CD14-positive monocyte (primary cell): Measurements from ENCODE around the gene PAK4. TPM values are rescaled to one million over a fixed set of nuclear protein-coding genes. Genes with fewer than 3 reads are reported as not detected.
A peak's percentile ranks its signal among the peaks of the same experiment; 100 is the strongest.

Experiments used
- DNase-seq, 3 donors: peaks; one replicate each; pipeline ENCODE4 v3.0.0-alpha.2; 2011 to 2022
- H2AFZ ChIP-seq: 2 replicates; pipeline ENCODE4 v1.6.0; 2012; ENCODE audit warnings: mild to moderate bottlenecking, low read depth, low read length, inconsistent platforms; ENCODE audit not compliant: insufficient read depth, poor library complexity, severe bottlenecking
- H3K27ac ChIP-seq, 2 donors: 1 replicate in 1 of 2; 2 replicates in 1 of 2; pipeline ENCODE4 v1.5.1; 2012 to 2013; ENCODE audit warnings: low read length in 2 of 2, control low read depth in 1 of 2, inconsistent platforms in 1 of 2, low read depth in 1 of 2, mild to moderate bottlenecking in 1 of 2
- H3K27me3 ChIP-seq, 2 donors: one replicate each; pipeline versions ENCODE4 v1.6.0 to v1.6.1; 2011 to 2013; ENCODE audit warnings: low read length in 2 of 2; ENCODE audit not compliant: control insufficient read depth in 2 of 2, insufficient read depth in 2 of 2
- H3K36me3 ChIP-seq, 2 donors: replicated peaks in 1 of 2; 1 replicate in 1 of 2; 2 replicates in 1 of 2; pipeline versions ENCODE4 v1.5.1 to v1.6.1; 2012 to 2013; ENCODE audit warnings: low read length in 2 of 2, control low read depth in 1 of 2, inconsistent platforms in 1 of 2, mild to moderate bottlenecking in 1 of 2; ENCODE audit not compliant: insufficient read depth in 2 of 2, control insufficient read depth in 1 of 2
- H3K4me1 ChIP-seq, 2 donors: 1 replicate in 1 of 2; 2 replicates in 1 of 2; pipeline versions ENCODE4 v1.5.1 to v1.6.1; 2012 to 2013; ENCODE audit warnings: low read length in 2 of 2, control low read depth in 1 of 2, inconsistent platforms in 1 of 2, mild to moderate bottlenecking in 1 of 2, moderate library complexity in 1 of 2; ENCODE audit not compliant: insufficient read depth in 2 of 2, control insufficient read depth in 1 of 2
- H3K4me2 ChIP-seq: replicated peaks from 2 replicates; pipeline ENCODE3; 2012; ENCODE audit warnings: low read length, moderate library complexity, mild to moderate bottlenecking; ENCODE audit not compliant: poor library complexity, severe bottlenecking; ENCODE audit errors: extremely low read depth
- H3K4me3 ChIP-seq, 3 experiments: fragments of 200-600 bp in 1 of 3; sonication (generic) in 1 of 3; replicated peaks in 1 of 3; 1 replicate in 2 of 3; 2 replicates in 1 of 3; pipeline ENCODE4 v1.5.1; 2011 to 2013; ENCODE audit warnings: low read length in 3 of 3, mild to moderate bottlenecking in 3 of 3, control low read depth in 2 of 3, low read depth in 2 of 3, inconsistent platforms in 1 of 3, moderate library complexity in 1 of 3
- H3K79me2 ChIP-seq: 2 replicates; pipeline ENCODE4 v1.6.0; 2012; ENCODE audit warnings: mild to moderate bottlenecking, control low read depth, inconsistent platforms, low read length, moderate library complexity; ENCODE audit not compliant: insufficient read depth
- H3K9ac ChIP-seq: 2 replicates; pipeline ENCODE4 v1.6.0; 2017; ENCODE audit warnings: low read length, mild to moderate bottlenecking; ENCODE audit not compliant: insufficient read depth, poor library complexity, severe bottlenecking
- H3K9me3 ChIP-seq, 2 donors: replicated peaks in 1 of 2; 1 replicate in 1 of 2; 2 replicates in 1 of 2; pipeline versions ENCODE4 v1.5.1 to v1.6.1; 2012 to 2013; ENCODE audit warnings: low read length in 2 of 2, control low read depth in 1 of 2; ENCODE audit not compliant: control insufficient read depth in 1 of 2, insufficient read depth in 1 of 2
- H4K20me1 ChIP-seq: 2 replicates; pipeline ENCODE4 v1.6.0; 2012; ENCODE audit warnings: mild to moderate bottlenecking, low read length, control low read depth, moderate library complexity; ENCODE audit not compliant: insufficient read depth
- H3K27ac Mint-ChIP-seq, 7 donors: one replicate each; pipeline ENCODE4 v1.8.0; 2020; ENCODE audit warnings: mild to moderate bottlenecking in 7 of 7, mixed read lengths in 7 of 7, moderate library complexity in 6 of 7, inconsistent platforms in 2 of 7
- H3K27me3 Mint-ChIP-seq, 3 donors: one replicate each; pipeline ENCODE4 v1.8.0; 2021 to 2022; ENCODE audit warnings: low read depth in 3 of 3, mild to moderate bottlenecking in 3 of 3, mixed read lengths in 3 of 3, moderate library complexity in 3 of 3, inconsistent platforms in 1 of 3
- H3K36me3 Mint-ChIP-seq, 2 donors: one replicate each; pipeline ENCODE4 v1.8.0; 2020; ENCODE audit warnings: mixed read lengths in 2 of 2, inconsistent platforms in 1 of 2, mild to moderate bottlenecking in 1 of 2
- H3K4me1 Mint-ChIP-seq: one replicate; pipeline ENCODE4 v1.8.0; 2020; ENCODE audit warnings: mild to moderate bottlenecking, mixed read lengths
- H3K4me3 Mint-ChIP-seq, 2 donors: one replicate each; pipeline ENCODE4 v1.8.0; 2020; ENCODE audit warnings: mild to moderate bottlenecking in 2 of 2, mixed read lengths in 2 of 2, moderate library complexity in 1 of 2
- H3K9me3 Mint-ChIP-seq, 7 donors: one replicate each; pipeline ENCODE4 v1.8.0; 2020 to 2022; ENCODE audit warnings: mixed read lengths in 7 of 7, mild to moderate bottlenecking in 6 of 7, moderate library complexity in 6 of 7, inconsistent platforms in 2 of 7
- CTCF ChIP-seq: fragments of 200-600 bp; IDR thresholded peaks from one replicate; pipeline ENCODE4 v1.8.0; 2022; ENCODE audit warnings: antibody characterized with exemption, mild to moderate bottlenecking
- WGBS: methylation state at CpG from one replicate; pipeline ENCODE4 v1.1.5; 2013; ENCODE audit warnings: missing lambda C conversion rate; ENCODE audit not compliant: insufficient coverage; 5-methylcytosine and 5-hydroxymethylcytosine counted together
- intact Hi-C, 2 donors: fragments of 100-400 bp; cut with micrococcal nuclease; formaldehyde crosslinking; loops; one replicate each; pipeline versions ENCODE4 v1.15.0 to v1.15.1; 2023
- polyA plus RNA-seq, 3 donors: library from polyadenylated mRNA; depleted of rRNA in 1 of 3; unstranded in 2 of 3; stranded (reverse) in 1 of 3; fragments of 300-500 nt in 2 of 3; fragments of >200 nt in 1 of 3; fragmentation: Illumina TruSeq in 2 of 3; gene quantifications; 1 replicate in 2 of 3; 2 replicates in 1 of 3; pipeline ENCODE4 v1.2.3, GENCODE V29; 2012 to 2021

The PAK4 gene
- polyA plus RNA-seq, 3 donors: 1.3 to 11.3 (median 1.5) TPM

- WGBS: 95% methylated on average over 17 of the region's 17 CpGs
Measured at GRCh38 chr19:39170386-39171231, 45.0 kb downstream of the PAK4 start.

More at GRCh38 chr19:39170386-39171231, 45.0 kb downstream of the PAK4 start:
- Mint-ChIP-seq H3K27ac (peak overlapping the region in 1 of 7 donors; percentile 36), H3K9me3 (no peaks in the 10 kb centered on the region), H3K4me1 (no peaks in the 10 kb centered on the region), H3K36me3 (peaks cover 6 to 39% of the 10 kb centered on the region in 2 donors), H3K27me3 (peaks cover 0 to 4% (median 0%) of the 10 kb centered on the region in 3 donors), H3K4me3 (no peak overlapping the region)
- H3K36me3 ChIP-seq: peaks cover 21 to 38% of the 10 kb centered on the region in 2 donors
- no peak overlapping the region for H2AFZ ChIP-seq
- H3K27me3 ChIP-seq: no peaks in the 10 kb centered on the region
- no peak for DNase-seq
- no peaks in the 10 kb centered on the region for H3K79me2 ChIP-seq
- intact Hi-C loops: no loop called here
- no peak overlapping the region for H3K27ac ChIP-seq
- TF ChIP-seq CTCF: no peak
- H3K9me3 ChIP-seq: no peaks in the 10 kb centered on the region
- no peaks in the 10 kb centered on the region for H3K4me1 ChIP-seq
- H3K4me3 ChIP-seq: no peak overlapping the region
- H3K4me2 ChIP-seq: no peak overlapping the region
- H3K9ac ChIP-seq: no peak overlapping the region
- H4K20me1 ChIP-seq: no peaks in the 10 kb centered on the region
